HepG2 (cell line): ENCODE results near the gene NOTUM. TPM values are rescaled to one million over a fixed set of nuclear protein-coding genes. Genes with fewer than 3 reads are reported as not detected.

Source experiments
- AHR ChIP-seq: IDR thresholded peaks from 2 replicates; pipeline ENCODE4 v1.6.1; 2018; ENCODE audit warnings: missing genetic modification reagents, missing compliant biosample characterization
- ARID2 ChIP-seq: sonication (generic); formaldehyde crosslinking; IDR thresholded peaks from 2 replicates; pipeline ENCODE4 v1.8.1; 2022; ENCODE audit warnings: mild to moderate bottlenecking, missing genetic modification reagents, borderline replicate concordance
- FOXP1 ChIP-seq, 2 experiments: fragments of 450-650 bp in 1 of 2; IDR thresholded peaks; 2 replicates each; pipeline ENCODE4 v1.6.1; 2017 to 2018; ENCODE audit warnings: antibody characterized with exemption in 1 of 2
- IRX3 ChIP-seq: sonication (generic); formaldehyde crosslinking; IDR thresholded peaks from 2 replicates; pipeline ENCODE4 v1.8.1; 2023; ENCODE audit warnings: mild to moderate bottlenecking, low read depth, missing genetic modification reagents, borderline replicate concordance
- MTF2 ChIP-seq: sonication (generic); formaldehyde crosslinking; IDR thresholded peaks from 2 replicates; pipeline ENCODE4 v1.5.0; 2020; ENCODE audit warnings: missing genetic modification reagents, borderline replicate concordance
- NAIF1 ChIP-seq: sonication (generic); formaldehyde crosslinking; IDR thresholded peaks from 2 replicates; pipeline ENCODE4 v1.5.0; 2020; ENCODE audit warnings: mild to moderate bottlenecking, missing genetic modification reagents, borderline replicate concordance
- PCBP1 ChIP-seq: fragments of 200-400 bp; formaldehyde crosslinking; IDR thresholded peaks from 2 replicates; pipeline ENCODE4 v1.6.1; 2017; ENCODE audit warnings: mild to moderate bottlenecking, low read depth, low read length, borderline replicate concordance
- RAD21 ChIP-seq: fragments of 450-650 bp; formaldehyde crosslinking; IDR thresholded peaks from 2 replicates; pipeline ENCODE4 v1.5.0; 2020; ENCODE audit warnings: mild to moderate bottlenecking
- RAD51 ChIP-seq: fragments of 450-650 bp; IDR thresholded peaks from 2 replicates; pipeline ENCODE4 v1.6.1; 2016; ENCODE audit warnings: borderline replicate concordance
- RARG ChIP-seq: sonication (generic); formaldehyde crosslinking; IDR thresholded peaks from 2 replicates; pipeline ENCODE4 v1.4.0; 2020; ENCODE audit warnings: low read depth, mild to moderate bottlenecking, missing genetic modification reagents
- RFX5 ChIP-seq: IDR thresholded peaks from 2 replicates; pipeline ENCODE4 v1.6.1; 2011; ENCODE audit warnings: low read depth, low read length, improper control_type of control experiment
- RFXAP ChIP-seq: sonication (generic); formaldehyde crosslinking; IDR thresholded peaks from 2 replicates; pipeline ENCODE4 v1.4.0; 2020; ENCODE audit warnings: missing genetic modification reagents, borderline replicate concordance
- ZKSCAN5 ChIP-seq: sonication (generic); formaldehyde crosslinking; IDR thresholded peaks from 2 replicates; pipeline ENCODE4 v1.5.1; 2020; ENCODE audit warnings: mild to moderate bottlenecking, missing genetic modification reagents
- ZNF10 ChIP-seq: sonication (generic); formaldehyde crosslinking; IDR thresholded peaks from 2 replicates; pipeline ENCODE4 v1.4.0; 2020; ENCODE audit warnings: mild to moderate bottlenecking, low read depth, missing genetic modification reagents, borderline replicate concordance
- ZNF224 ChIP-seq: sonication (generic); formaldehyde crosslinking; IDR thresholded peaks from 2 replicates; pipeline ENCODE4 v1.5.0; 2020; ENCODE audit warnings: mild to moderate bottlenecking, missing genetic modification reagents
- ZNF234 ChIP-seq: sonication (generic); formaldehyde crosslinking; conservative IDR thresholded peaks from 2 replicates; pipeline ENCODE4 v1.5.1; 2020; ENCODE audit warnings: mild to moderate bottlenecking, missing genetic modification reagents
- ZNF607 ChIP-seq: sonication (generic); formaldehyde crosslinking; IDR thresholded peaks from 2 replicates; pipeline ENCODE4 v1.5.1; 2020; ENCODE audit warnings: missing genetic modification reagents, mild to moderate bottlenecking, borderline replicate concordance
- ZNF615 ChIP-seq: sonication (generic); formaldehyde crosslinking; IDR thresholded peaks from 2 replicates; pipeline ENCODE4 v1.5.0; 2020; ENCODE audit warnings: mild to moderate bottlenecking, missing genetic modification reagents, borderline replicate concordance
- ZNF703 ChIP-seq: sonication (generic); formaldehyde crosslinking; IDR thresholded peaks from 2 replicates; pipeline ENCODE4 v1.5.1; 2020; ENCODE audit warnings: missing genetic modification reagents, mild to moderate bottlenecking, moderate library complexity, borderline replicate concordance
- ZNF768 ChIP-seq: sonication (generic); formaldehyde crosslinking; IDR thresholded peaks from 2 replicates; pipeline ENCODE4 v1.4.0; 2020; ENCODE audit warnings: missing genetic modification reagents
- ZNF777 ChIP-seq: sonication (generic); formaldehyde crosslinking; IDR thresholded peaks from 2 replicates; pipeline ENCODE4 v1.4.0; 2020; ENCODE audit warnings: missing genetic modification reagents
- polyA plus RNA-seq, 8 experiments: library from polyadenylated mRNA; depleted of rRNA in 3 of 8; stranded (reverse) in 7 of 8; unstranded in 1 of 8; fragments of >200 nt; fragmentation: Illumina TruSeq in 4 of 8; extraction: Trizol in 4 of 8; gene quantifications; 2 replicates each; pipeline versions ENCODE4 v1.2.1 to v1.2.3, GENCODE V29; 2011 to 2016; ENCODE audit warnings: low read depth in 4 of 8, missing spikeins in 1 of 8, mixed read lengths in 1 of 8; ENCODE audit not compliant: insufficient read depth in 1 of 8
- total RNA-seq, 5 experiments: library from RNA; depleted of rRNA; stranded (reverse); fragments of >200 nt; fragmentation: Illumina TruSeq; extraction: Trizol; gene quantifications; 2 replicates each; pipeline ENCODE4 v1.2.3, GENCODE V29; 2016; ENCODE audit warnings: low read depth in 1 of 5
- TF ChIP-seq, protein P1 (sequence below): sonication (generic); formaldehyde crosslinking; IDR thresholded peaks from 2 replicates; pipeline ENCODE4 v1.8.0; 2022; ENCODE audit warnings: low read depth, missing genetic modification reagents
- TF ChIP-seq, protein P2 (sequence below): sonication (generic); formaldehyde crosslinking; IDR thresholded peaks from 2 replicates; pipeline ENCODE4 v1.8.1; 2023; ENCODE audit warnings: mild to moderate bottlenecking, missing genetic modification reagents, borderline replicate concordance
- TF ChIP-seq, protein P3 (sequence below): sonication (generic); formaldehyde crosslinking; IDR thresholded peaks from 2 replicates; pipeline ENCODE4 v1.4.0; 2020; ENCODE audit warnings: missing genetic modification reagents

Gene NOTUM
- total and polyA plus RNA-seq, 2 of the 13 experiments (the other 11 are each of a cell fraction or from before 2014, with no cell fraction given) = 150 to 160 TPM

- TF ChIP-seq, protein P1, sequence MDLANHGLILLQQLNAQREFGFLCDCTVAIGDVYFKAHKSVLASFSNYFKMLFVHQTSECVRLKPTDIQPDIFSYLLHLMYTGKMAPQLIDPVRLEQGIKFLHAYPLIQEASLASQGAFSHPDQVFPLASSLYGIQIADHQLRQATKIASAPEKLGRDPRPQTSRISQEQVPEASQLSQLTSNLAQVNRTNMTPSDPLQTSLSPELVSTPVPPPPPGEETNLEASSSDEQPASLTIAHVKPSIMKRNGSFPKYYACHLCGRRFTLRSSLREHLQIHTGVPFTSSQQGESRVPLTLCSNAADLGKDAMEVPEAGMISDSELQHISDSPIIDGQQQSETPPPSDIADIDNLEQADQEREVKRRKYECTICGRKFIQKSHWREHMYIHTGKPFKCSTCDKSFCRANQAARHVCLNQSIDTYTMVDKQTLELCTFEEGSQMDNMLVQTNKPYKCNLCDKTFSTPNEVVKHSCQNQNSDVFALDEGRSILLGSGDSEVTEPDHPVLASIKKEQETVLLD (CRISPR knock-in tag) = peak; percentile 83; the same call in 1 of the 2 replicates
- TF ChIP-seq ZNF224 (CRISPR knock-in tag) = no peak
- no peak; the same call in 1 of the 2 replicates for TF ChIP-seq IRX3 (CRISPR knock-in tag)
- TF ChIP-seq, protein P2, sequence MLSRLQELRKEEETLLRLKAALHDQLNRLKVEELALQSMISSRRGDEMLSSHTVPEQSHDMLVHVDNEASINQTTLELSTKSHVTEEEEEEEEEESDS (CRISPR knock-in tag) = peak; percentile 92; the same call in 1 of the 2 replicates
- TF ChIP-seq RARG (CRISPR knock-in tag) = no peak
- TF ChIP-seq PCBP1 = peak; percentile 86; the same call in 1 of the 2 replicates
- no peak; the same call in none of the 2 replicates for TF ChIP-seq RFXAP
- TF ChIP-seq ZNF777 (CRISPR knock-in tag) = peak; percentile 20; the same call in 1 of the 2 replicates
- TF ChIP-seq NAIF1 = 0 out of 2 replicates have a peak, but pooled peaks have one; percentile 49
- TF ChIP-seq ZNF768 (CRISPR knock-in tag) = peak; percentile 81
- TF ChIP-seq FOXP1 (IDR thresholded peaks at IDR 0.05) = 0 out of 2 replicates have a peak, but pooled peaks have one; percentile 8
- TF ChIP-seq FOXP1 (CRISPR knock-in tag; IDR thresholded peaks at IDR 0.05) = peak; percentile 69; the same call in 1 of the 2 replicates
- peak; percentile 97 for TF ChIP-seq ZNF234 (CRISPR knock-in tag)
- TF ChIP-seq ZNF10 (CRISPR knock-in tag) = 0 out of 2 replicates have a peak, but pooled peaks have one; percentile 36
- peak; percentile 44 for TF ChIP-seq ARID2 (CRISPR knock-in tag)
- TF ChIP-seq ZNF615 (CRISPR knock-in tag) = no peak
- no peak for TF ChIP-seq ZNF703 (CRISPR knock-in tag)
- no peak for TF ChIP-seq RFX5
- TF ChIP-seq RAD51 = no peak
- no peak for TF ChIP-seq ZKSCAN5
- peak; percentile 53; the same call in 1 of the 2 replicates for TF ChIP-seq AHR
- TF ChIP-seq RAD21 (CRISPR knock-in tag) = peak; percentile 74
- TF ChIP-seq ZNF607 (CRISPR knock-in tag) = peak; percentile 91; the same call in 1 of the 2 replicates
- TF ChIP-seq, protein P3, sequence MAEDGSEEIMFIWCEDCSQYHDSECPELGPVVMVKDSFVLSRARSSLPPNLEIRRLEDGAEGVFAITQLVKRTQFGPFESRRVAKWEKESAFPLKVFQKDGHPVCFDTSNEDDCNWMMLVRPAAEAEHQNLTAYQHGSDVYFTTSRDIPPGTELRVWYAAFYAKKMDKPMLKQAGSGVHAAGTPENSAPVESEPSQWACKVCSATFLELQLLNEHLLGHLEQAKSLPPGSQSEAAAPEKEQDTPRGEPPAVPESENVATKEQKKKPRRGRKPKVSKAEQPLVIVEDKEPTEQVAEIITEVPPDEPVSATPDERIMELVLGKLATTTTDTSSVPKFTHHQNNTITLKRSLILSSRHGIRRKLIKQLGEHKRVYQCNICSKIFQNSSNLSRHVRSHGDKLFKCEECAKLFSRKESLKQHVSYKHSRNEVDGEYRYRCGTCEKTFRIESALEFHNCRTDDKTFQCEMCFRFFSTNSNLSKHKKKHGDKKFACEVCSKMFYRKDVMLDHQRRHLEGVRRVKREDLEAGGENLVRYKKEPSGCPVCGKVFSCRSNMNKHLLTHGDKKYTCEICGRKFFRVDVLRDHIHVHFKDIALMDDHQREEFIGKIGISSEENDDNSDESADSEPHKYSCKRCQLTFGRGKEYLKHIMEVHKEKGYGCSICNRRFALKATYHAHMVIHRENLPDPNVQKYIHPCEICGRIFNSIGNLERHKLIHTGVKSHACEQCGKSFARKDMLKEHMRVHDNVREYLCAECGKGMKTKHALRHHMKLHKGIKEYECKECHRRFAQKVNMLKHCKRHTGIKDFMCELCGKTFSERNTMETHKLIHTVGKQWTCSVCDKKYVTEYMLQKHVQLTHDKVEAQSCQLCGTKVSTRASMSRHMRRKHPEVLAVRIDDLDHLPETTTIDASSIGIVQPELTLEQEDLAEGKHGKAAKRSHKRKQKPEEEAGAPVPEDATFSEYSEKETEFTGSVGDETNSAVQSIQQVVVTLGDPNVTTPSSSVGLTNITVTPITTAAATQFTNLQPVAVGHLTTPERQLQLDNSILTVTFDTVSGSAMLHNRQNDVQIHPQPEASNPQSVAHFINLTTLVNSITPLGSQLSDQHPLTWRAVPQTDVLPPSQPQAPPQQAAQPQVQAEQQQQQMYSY (CRISPR knock-in tag) = peak; percentile 80; the same call in 1 of the 2 replicates
- no peak; the same call in 1 of the 2 replicates for TF ChIP-seq MTF2
Measured at GRCh38 chr17:82000803-82001570, 40.0 kb upstream of the NOTUM start (continued).
